ENCODE data around the gene TBL1Y.

Gene TBL1Y

DNA sequence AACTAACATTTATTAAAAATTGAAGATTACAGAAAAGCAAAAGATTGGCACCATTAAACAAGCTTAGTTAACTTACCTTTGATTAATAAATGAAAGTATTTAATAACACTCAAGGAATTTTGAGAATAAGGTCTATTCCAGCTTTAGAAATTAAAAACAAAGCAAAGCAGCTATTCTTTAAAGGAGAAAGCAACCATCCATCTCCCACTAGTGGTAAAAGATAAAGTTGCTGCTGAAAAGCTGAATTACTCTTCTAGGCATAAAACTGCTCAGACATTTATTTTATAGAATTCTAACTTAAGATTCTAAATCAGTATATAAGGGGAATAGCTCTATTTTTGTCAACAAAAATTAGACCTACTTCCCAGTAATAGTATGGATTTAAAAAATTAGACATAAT is 37.2 kb downstream of the TBL1Y start:
- Histone ChIP-seq H3K4me3 (replicated peaks; ENCODE audit: insufficient read depth, low read length) (no peak overlapping the region), H3K27me3 (ENCODE audit: insufficient read depth, poor library complexity, severe bottlenecking) (no peaks in the 10 kb centered on the region)
- no peak for TF ChIP-seq POLR2AphosphoS5 (IDR thresholded peaks at IDR 0.05; ENCODE audit: low read depth)
- TF ChIP-seq CTCF (IDR thresholded peaks at IDR 0.05; ENCODE audit: insufficient read depth, low read length), result no peak
- no peak for TF ChIP-seq SPI1 (IDR thresholded peaks at IDR 0.05; ENCODE audit: borderline replicate concordance, low read depth)
- TF ChIP-seq GABPA (IDR thresholded peaks at IDR 0.05; ENCODE audit: low read depth), result no peak
- no peak for TF ChIP-seq REST (IDR thresholded peaks at IDR 0.05; ENCODE audit: insufficient replicate concordance, low read depth)

DNA sequence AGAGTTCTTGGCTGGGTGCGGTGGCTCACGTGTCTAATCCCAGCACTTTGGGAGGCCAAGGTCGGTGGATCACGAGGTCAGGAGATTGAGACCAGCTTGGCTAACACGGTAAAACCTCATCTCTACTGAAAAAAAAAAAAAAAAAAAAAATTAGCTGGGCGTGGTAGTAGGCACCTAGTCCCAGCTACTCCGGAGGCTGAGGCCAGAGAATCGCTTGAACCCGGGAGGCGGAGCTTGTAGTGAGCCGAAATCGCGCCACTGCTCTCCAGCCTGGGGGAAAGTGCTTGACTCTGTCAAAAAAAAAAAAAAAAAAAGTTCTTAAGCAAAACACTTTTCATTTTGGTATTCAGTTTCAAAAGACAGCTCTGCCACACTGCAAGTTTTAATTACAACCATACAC is 37.9 kb downstream of the TBL1Y start:
- Histone ChIP-seq H3K27ac (replicated peaks) (no peak overlapping the region), H3K4me3 (replicated peaks; ENCODE audit: insufficient read depth, low read length) (no peak overlapping the region), H3K27me3 (ENCODE audit: insufficient read depth, poor library complexity, severe bottlenecking) (no peaks in the 10 kb centered on the region)
- TF ChIP-seq CTCF (IDR thresholded peaks at IDR 0.05; ENCODE audit: insufficient read depth, low read length) (no peak), REST (IDR thresholded peaks at IDR 0.05; ENCODE audit: insufficient replicate concordance, low read depth) (no peak), POLR2AphosphoS5 (IDR thresholded peaks at IDR 0.05; ENCODE audit: low read depth) (no peak), GABPA (IDR thresholded peaks at IDR 0.05; ENCODE audit: low read depth) (no peak), SPI1 (IDR thresholded peaks at IDR 0.05; ENCODE audit: borderline replicate concordance, low read depth) (no peak)
- DNase-seq (ENCODE audit: low read depth in 1 of 2, low spot score in 1 of 2), result no peak

More for the DNA sequence above, 37.2 kb downstream of the TBL1Y start:
- H3K27ac ChIP-seq (replicated peaks), result no peak overlapping the region
- no peak for DNase-seq (ENCODE audit: low read depth in 1 of 2, low spot score in 1 of 2)

- no peak overlapping the region for H3K27ac ChIP-seq (replicated peaks)
- DNase-seq (ENCODE audit: low read depth in 1 of 2, low spot score in 1 of 2), result no peak
- H3K27me3 ChIP-seq (ENCODE audit: insufficient read depth, poor library complexity, severe bottlenecking), result no peaks in the 10 kb centered on the region
- TF ChIP-seq GABPA (IDR thresholded peaks at IDR 0.05; ENCODE audit: low read depth) (no peak), REST (IDR thresholded peaks at IDR 0.05; ENCODE audit: insufficient replicate concordance, low read depth) (no peak), CTCF (IDR thresholded peaks at IDR 0.05; ENCODE audit: insufficient read depth, low read length) (no peak), SPI1 (IDR thresholded peaks at IDR 0.05; ENCODE audit: borderline replicate concordance, low read depth) (no peak), POLR2AphosphoS5 (IDR thresholded peaks at IDR 0.05; ENCODE audit: low read depth) (no peak)
- H3K4me3 ChIP-seq (replicated peaks; ENCODE audit: insufficient read depth, low read length), result no peak overlapping the region
Measured at GRCh38 chrY:6949947-6950346, 39.5 kb downstream of the TBL1Y start.

Measured in HL-60 (cell line).